GM18867 (cell line): Measurements from ENCODE around the gene PDZD2.
"Not testable (repeated sequence)": the region's sequence is repeated elsewhere in the genome, so short reads cannot be mapped to it uniquely, and the experiment has no call there.

Source experiments
- ATAC-seq: cut with Tn5 transposase; IDR thresholded peaks from one replicate; pipeline ENCODE4 v1.9.1; 2021; ENCODE audit warnings: mild to moderate bottlenecking, moderate library complexity; ENCODE audit not compliant: unreplicated experiment

PDZD2 gene

GRCh38 chr5:32023816-32024215 is 384.9 kb downstream of the PDZD2 start:
- ATAC-seq = no peak

- no peak for ATAC-seq
These were observed 385.8 kb downstream of the PDZD2 start for GRCh38 chr5:32024751-32025150.

GRCh38 chr5:32027093-32027716 is 388.3 kb downstream of the PDZD2 start:
- ATAC-seq = no peak

GRCh38 chr5:32027717-32028458 is 389.0 kb downstream of the PDZD2 start:
- no peak for ATAC-seq

GRCh38 chr5:32029261-32029660 is 390.3 kb downstream of the PDZD2 start:
- no peak for ATAC-seq

- no peak for ATAC-seq
These were observed 390.9 kb downstream of the PDZD2 start for GRCh38 chr5:32029781-32030180.

GRCh38 chr5:32030222-32030621 is 391.3 kb downstream of the PDZD2 start:
- no peak for ATAC-seq

- ATAC-seq = no peak
These were observed 391.8 kb downstream of the PDZD2 start for GRCh38 chr5:32030686-32031085.

- ATAC-seq = no peak
These were observed 392.2 kb downstream of the PDZD2 start for GRCh38 chr5:32031089-32031488.

GRCh38 chr5:32038523-32038922 is 399.6 kb downstream of the PDZD2 start:
- no peak for ATAC-seq

- not testable (repeated sequence) for ATAC-seq
These were observed 400.2 kb downstream of the PDZD2 start for GRCh38 chr5:32039133-32039532.

GRCh38 chr5:32039601-32040000 is 400.7 kb downstream of the PDZD2 start:
- ATAC-seq = not testable (repeated sequence)

GRCh38 chr5:32040181-32040695 is 401.3 kb downstream of the PDZD2 start:
- ATAC-seq = not testable (repeated sequence)

GRCh38 chr5:32042551-32042961 is 403.6 kb downstream of the PDZD2 start:
- no peak for ATAC-seq

GRCh38 chr5:32043105-32043504 is 404.2 kb downstream of the PDZD2 start:
- no peak for ATAC-seq

GRCh38 chr5:32044434-32044833 is 405.5 kb downstream of the PDZD2 start:
- no peak for ATAC-seq

GRCh38 chr5:32044939-32045338 is 406.0 kb downstream of the PDZD2 start:
- no peak for ATAC-seq

GRCh38 chr5:32047056-32047455 is 408.1 kb downstream of the PDZD2 start:
- no peak for ATAC-seq

- ATAC-seq = no peak
These were observed 412.9 kb downstream of the PDZD2 start for GRCh38 chr5:32051796-32052195.

GRCh38 chr5:32055891-32056866 is 417.2 kb downstream of the PDZD2 start:
- no peak for ATAC-seq
